GM12872 (cell line): ENCODE results near the gene AP2B1.
A peak's percentile ranks its signal among the peaks of the same experiment; 100 is the strongest.

Experiments used
- CTCF ChIP-seq: IDR thresholded peaks from 3 replicates; pipeline ENCODE4 v1.5.1; 2011; ENCODE audit warnings: low read depth, mild to moderate bottlenecking, low read length, moderate library complexity; ENCODE audit not compliant: insufficient read depth

The AP2B1 gene

GRCh38 chr17:35768797-35769196, 181.7 kb downstream of the AP2B1 start:
- no peak for TF ChIP-seq CTCF

DNA sequence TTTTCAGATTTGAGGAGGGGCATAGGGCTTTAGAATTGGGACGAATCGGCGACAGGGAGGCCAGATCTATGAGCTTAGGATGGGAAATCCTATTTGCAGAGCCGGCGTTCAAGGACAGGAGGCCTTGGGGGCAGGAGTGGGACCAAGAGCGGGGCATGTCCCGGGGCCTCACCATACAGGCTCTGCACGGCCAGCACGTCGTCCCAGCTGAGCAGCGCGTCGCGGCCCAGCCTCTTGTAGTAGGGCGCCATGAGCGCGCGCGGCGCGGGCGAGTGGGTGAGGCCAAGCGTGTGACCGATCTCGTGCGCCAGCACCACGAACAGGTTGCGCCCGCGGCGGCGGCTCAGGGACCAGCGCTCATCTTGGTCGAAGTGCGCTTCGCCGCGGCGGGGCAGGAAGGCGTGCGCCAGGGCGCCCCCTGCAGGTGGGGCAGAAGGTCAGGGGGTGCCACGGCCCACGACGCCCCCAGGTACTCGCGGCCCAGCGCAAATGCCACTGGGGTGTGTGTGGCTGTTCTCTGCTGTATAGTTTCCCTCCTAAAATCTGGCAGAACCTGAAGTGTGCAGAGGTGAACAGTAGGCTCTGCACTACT, 182.9 kb downstream of the AP2B1 start:
- TF ChIP-seq CTCF, result peak; percentile 33; the same call in 2 of the 3 replicates

- TF ChIP-seq CTCF, result no peak
These were observed 186.0 kb downstream of the AP2B1 start for GRCh38 chr17:35773129-35773528.

GRCh38 chr17:35773679-35774425, 186.7 kb downstream of the AP2B1 start:
- no peak for TF ChIP-seq CTCF

GRCh38 chr17:35774499-35774898, 187.4 kb downstream of the AP2B1 start:
- no peak for TF ChIP-seq CTCF

- TF ChIP-seq CTCF, result no peak
These were observed 187.9 kb downstream of the AP2B1 start for GRCh38 chr17:35775039-35775438.

GRCh38 chr17:35775583-35775982, 188.5 kb downstream of the AP2B1 start:
- no peak for TF ChIP-seq CTCF
